HG02884 (cell line): Measurements from ENCODE around the gene OTUD3.
"Not testable (repeated sequence)": the region's sequence is repeated elsewhere in the genome, so short reads cannot be mapped to it uniquely, and the experiment has no call there.

Experiments
- ATAC-seq: cut with Tn5 transposase; IDR thresholded peaks from one replicate; pipeline ENCODE4 v1.9.1; 2021; ENCODE audit warnings: mild to moderate bottlenecking, moderate library complexity; ENCODE audit not compliant: unreplicated experiment

OTUD3 gene

GRCh38 chr1:19868575-19868974 lies 13.6 kb upstream of the OTUD3 start:
- not testable (repeated sequence) for ATAC-seq

DNA sequence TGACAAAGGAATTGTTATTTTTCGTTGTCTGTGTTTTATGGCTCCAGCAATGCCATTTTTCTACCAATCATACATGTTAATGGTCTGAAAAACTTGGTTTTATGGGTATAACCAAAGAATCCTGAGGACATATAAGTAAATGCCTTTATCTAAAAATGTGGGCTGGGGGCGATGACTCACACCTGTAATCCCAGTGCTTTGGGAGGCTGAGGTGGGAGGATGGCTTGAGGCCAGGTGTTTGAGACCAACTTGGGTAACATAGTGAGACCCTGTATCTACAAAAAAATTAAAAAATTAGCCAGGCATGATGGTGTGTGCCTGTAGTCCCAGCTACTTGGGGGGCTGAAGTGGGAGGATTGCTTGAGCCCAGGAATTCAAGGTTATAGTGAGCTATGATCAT lies 12.7 kb upstream of the OTUD3 start:
- ATAC-seq = not testable (repeated sequence)

DNA sequence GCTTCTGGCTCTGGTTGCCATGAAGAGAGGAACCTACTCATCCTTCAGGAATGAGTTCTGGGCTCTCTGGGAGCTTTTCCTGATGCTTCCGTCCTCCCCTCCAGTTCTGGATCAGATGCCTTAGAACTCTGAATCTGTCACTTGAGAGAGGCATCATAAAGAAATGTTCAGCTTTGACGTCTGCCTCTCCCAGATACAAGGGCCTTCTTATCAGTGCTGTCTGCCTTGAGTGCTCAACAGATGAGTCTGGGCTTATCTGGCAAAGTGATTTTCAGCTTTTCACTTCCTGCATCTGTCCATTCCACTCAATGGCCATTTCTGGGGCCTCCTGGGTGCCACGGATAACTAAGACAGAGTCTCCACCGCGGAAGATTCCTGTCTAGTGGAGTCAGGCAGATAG lies 12.3 kb upstream of the OTUD3 start:
- no peak for ATAC-seq

DNA sequence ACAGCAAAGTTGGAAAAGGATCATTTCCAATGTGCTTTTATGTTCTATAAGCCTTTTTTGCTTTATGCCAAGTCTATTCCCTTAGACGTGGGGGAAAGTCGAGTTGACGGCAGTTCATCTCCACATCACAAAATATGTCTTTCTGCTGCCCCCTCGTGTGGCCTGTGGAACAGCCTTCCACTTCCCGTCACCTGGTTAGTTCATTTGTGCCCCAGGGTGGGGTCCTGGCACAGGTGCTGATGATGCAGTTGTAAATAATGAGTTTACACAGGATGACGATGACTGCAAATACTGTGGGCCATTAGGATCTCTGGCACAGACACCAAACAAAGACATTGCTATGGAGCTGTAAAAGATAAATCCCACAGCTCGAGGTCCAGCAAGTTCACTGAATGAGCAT lies 10.0 kb upstream of the OTUD3 start:
- no peak for ATAC-seq

GRCh38 chr1:19877181-19877750 lies 4.9 kb upstream of the OTUD3 start:
- ATAC-seq = no peak

DNA sequence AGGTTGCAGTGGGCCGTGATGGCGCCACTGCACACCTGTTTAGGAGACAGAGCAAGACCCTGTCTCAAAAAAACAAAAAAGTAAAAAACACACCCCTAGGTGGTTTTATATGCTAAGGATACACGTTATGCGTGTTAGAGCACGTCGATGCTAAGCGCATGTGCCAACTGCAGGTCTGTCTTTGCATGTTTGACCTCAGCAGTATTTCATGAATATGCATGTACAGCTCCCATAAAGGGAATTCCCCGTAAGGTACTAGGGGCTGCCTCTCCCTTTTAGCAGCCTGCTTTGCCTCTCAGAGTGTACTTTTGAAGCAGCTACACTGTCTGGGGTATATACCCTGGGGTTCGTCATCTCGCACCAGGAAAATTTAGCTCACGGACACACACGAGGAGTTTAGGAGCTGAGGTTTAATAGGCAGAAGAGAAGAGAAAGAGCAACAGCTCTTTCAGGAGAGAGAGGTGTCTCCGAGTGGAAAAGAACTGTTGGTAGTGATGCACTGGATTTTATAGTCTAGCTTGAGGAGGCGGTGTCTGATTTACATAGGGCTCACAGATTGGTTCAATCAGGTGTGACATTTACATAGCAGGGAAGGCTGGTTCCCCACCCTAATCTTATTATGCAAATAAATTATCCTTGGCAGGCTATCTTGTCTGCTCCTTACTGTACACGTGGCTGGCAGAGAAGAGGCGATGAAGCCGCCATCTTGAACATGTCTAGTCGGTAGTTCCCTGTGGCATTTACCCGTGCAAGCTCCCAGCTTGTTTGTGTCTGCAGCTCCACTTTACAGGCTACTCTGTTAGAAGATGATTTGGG lies 4.2 kb upstream of the OTUD3 start:
- ATAC-seq = no peak

- ATAC-seq = no peak
Measured at GRCh38 chr1:19878637-19878985, 3.6 kb upstream of the OTUD3 start.

DNA sequence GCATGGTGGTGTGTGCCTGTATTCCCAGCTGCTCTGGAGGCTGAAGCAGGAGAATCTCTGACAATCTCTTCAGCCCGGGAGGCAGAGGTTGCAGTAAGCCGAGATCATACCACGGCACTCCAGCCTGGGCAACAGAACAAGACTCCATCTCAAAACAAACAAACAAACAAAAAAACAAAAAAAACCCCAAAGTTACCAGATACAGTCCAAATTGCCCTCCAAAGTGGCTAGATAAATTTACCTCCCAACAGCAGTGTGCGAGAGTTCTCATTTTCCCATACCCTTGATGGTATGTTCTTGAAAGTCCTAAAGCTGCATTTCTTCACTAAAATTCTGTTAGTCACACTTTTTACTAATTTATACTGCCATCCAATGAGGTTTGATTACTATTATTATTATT lies 3.0 kb upstream of the OTUD3 start:
- no peak for ATAC-seq

DNA sequence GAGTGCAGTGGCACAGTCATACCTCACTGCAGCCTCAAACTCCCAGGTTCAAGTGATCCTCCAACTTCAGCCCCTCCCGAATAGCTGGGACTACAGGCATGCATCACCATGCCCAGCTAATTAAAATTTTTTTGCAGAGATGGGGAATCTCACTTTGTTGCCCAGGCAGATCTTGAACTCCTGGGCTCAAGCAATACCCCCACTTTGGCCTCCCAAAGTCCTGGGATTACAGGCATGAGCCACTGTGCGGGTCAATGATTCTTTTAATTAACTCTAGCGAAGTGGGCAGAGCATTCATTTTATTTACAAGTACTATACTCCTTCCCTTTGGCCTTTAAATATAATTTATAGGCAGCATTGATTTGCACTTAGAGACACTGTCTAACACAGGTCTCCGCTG lies 2.5 kb upstream of the OTUD3 start:
- ATAC-seq = no peak

GRCh38 chr1:19880841-19881240 lies 1.4 kb upstream of the OTUD3 start:
- ATAC-seq = not testable (repeated sequence)

GRCh38 chr1:19884312-19884711 lies 2.1 kb downstream of the OTUD3 start:
- no peak for ATAC-seq

DNA sequence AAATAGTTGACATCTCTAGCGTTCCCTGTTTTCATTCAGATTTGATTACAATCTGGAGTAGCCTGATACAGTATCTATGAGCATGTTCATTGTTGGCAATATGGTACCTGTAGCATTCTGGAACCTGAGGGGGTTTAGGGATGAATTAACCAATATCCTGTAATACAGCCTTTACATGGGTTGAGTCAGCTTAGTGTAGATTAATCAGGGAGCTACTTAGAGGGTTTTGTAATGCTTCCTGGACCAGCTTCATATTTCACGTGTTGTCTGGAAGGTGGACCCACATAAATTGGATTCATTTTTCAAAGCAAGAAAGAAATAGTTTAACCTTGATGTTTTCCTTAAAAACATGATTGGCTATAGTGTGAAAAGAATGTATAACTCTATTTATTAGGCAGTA lies 3.6 kb downstream of the OTUD3 start:
- ATAC-seq = no peak

- ATAC-seq = no peak
Measured at GRCh38 chr1:19888112-19888511, 5.9 kb downstream of the OTUD3 start.

DNA sequence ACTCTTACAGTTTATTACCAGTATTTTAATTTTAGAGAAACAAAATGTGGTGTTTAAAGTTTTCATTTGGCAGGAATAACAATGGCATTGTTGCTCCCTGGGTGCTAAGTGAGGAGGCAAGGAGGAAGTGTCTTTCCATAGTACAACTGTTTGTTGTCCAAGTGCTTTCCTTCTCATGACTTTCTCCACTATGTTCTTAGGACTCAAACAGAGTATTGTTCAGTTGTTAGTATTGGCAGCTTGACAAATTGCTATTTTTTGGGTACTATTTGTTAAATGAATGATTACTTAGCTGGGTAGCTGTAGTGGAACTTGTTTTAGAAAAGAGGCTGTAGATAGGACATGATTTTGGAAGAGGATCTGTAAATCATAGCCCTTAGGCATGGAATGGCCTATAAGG lies 7.5 kb downstream of the OTUD3 start:
- ATAC-seq = no peak

- ATAC-seq = no peak
Measured at GRCh38 chr1:19892129-19892528, 9.9 kb downstream of the OTUD3 start.

GRCh38 chr1:19892628-19893168 lies 10.5 kb downstream of the OTUD3 start:
- no peak for ATAC-seq

GRCh38 chr1:19893687-19894086 lies 11.5 kb downstream of the OTUD3 start:
- ATAC-seq = no peak

DNA sequence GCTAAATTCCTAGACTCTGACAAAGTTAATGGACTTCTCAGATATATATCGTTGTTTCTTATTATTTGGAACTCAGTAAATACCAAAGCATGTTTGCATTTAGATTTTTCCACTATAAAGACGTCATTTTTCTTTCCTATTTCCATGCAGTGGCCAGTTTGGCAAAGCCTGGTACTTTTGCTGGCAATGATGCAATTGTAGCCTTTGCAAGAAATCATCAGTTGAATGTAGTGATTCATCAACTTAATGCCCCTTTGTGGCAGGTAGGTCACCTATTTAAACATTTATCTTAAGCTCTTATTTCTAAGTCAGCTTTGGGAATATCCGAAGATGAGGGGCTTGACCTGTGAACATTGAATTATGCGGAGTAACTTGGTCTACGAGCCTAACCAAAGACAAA lies 12.0 kb downstream of the OTUD3 start:
- ATAC-seq = no peak

- no peak for ATAC-seq
Measured at GRCh38 chr1:19901653-19902052, 19.5 kb downstream of the OTUD3 start.

DNA sequence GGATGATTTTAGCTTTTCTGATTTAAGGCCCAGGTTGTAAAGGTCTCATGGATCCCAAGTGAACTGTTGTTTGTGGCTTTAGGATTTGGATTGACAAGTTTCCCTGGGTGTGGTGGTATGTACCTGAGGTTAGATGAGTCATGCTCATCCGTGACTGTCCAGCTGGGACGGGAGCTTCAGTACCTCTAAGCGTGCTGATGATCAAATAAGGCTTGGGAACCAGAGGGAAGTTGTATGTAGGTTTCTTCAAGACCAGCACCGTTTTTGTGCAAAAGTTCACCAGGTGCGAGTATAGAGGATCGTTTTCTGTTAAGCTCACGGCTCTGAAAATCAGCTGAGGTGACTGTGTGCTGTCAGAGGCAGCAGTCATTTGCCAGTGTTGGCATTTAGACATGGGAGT lies 21.4 kb downstream of the OTUD3 start:
- no peak for ATAC-seq

DNA sequence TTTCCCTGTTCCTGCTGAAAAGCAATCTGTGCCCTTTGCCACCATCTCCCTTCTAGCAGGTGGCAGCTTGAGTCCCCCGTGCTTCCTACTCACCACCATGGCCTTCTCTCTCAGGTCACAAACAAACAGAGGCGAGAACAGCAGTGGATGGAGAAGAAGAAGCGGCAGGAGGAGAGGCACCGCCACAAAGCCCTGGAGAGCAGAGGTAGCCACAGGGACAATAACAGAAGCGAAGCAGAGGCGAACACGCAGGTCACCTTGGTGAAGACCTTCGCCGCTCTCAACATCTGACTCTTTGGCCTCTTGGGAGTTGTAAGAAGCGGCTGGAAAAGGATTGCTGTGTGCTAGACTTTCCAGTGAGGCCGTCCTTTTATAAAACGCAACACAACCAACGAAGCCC lies 25.3 kb downstream of the OTUD3 start:
- ATAC-seq = no peak

GRCh38 chr1:19909392-19909791 lies 27.2 kb downstream of the OTUD3 start:
- ATAC-seq = no peak

GRCh38 chr1:19909971-19910370 lies 27.8 kb downstream of the OTUD3 start:
- no peak for ATAC-seq
